Natural killer cell treated with Interleukin-12 subunit alpha and Interleukin-12 subunit beta and Interleukin-15 and Interleukin-18, amount 100 ng/mL, for 72 hours (primary cell): ENCODE results near the gene KEAP1. TPM values are rescaled to one million over a fixed set of nuclear protein-coding genes. Genes with fewer than 3 reads are reported as not detected.

Source experiments
- ATAC-seq, 2 donors: fragments of 150-1000 bp; cut with Tn5 transposase in 1 of 2; sonication (Bioruptor Pico), chemical (Tn5 transposase) in 1 of 2; 2 replicates each; pipeline ENCODE4 v1.10.0; 2021
- DNase-seq: peaks from one replicate; pipeline ENCODE4 v3.0.0; 2022; ENCODE audit warnings: low spot score
- H3K27ac Mint-ChIP-seq, 2 donors: 1 replicate in 1 of 2; 2 replicates in 1 of 2; pipeline ENCODE4 v1.8.0; 2022; ENCODE audit warnings: mixed read lengths in 2 of 2, mild to moderate bottlenecking in 1 of 2, moderate library complexity in 1 of 2
- H3K27me3 Mint-ChIP-seq, 2 donors: 1 replicate in 1 of 2; 2 replicates in 1 of 2; pipeline ENCODE4 v1.8.0; 2022; ENCODE audit warnings: mixed read lengths in 2 of 2
- H3K36me3 Mint-ChIP-seq: one replicate; pipeline ENCODE4 v1.8.0; 2022; ENCODE audit warnings: mixed read lengths
- H3K4me1 Mint-ChIP-seq, 2 donors: 1 replicate in 1 of 2; 2 replicates in 1 of 2; pipeline ENCODE4 v1.8.0; 2022; ENCODE audit warnings: low read depth in 2 of 2, mixed read lengths in 2 of 2, mild to moderate bottlenecking in 1 of 2
- H3K4me3 Mint-ChIP-seq: one replicate; pipeline ENCODE4 v1.8.0; 2022; ENCODE audit warnings: mixed read lengths
- H3K9me3 Mint-ChIP-seq: 2 replicates; pipeline ENCODE4 v1.8.0; 2022; ENCODE audit warnings: mixed read lengths
- total RNA-seq, 2 donors: library from RNA; stranded (reverse); gene quantifications; one replicate each; pipeline ENCODE4 v1.2.3, GENCODE V29; 2022

Gene KEAP1
- total RNA-seq, 2 donors from 2014 or later: 94.0 to 118 TPM

DNA sequence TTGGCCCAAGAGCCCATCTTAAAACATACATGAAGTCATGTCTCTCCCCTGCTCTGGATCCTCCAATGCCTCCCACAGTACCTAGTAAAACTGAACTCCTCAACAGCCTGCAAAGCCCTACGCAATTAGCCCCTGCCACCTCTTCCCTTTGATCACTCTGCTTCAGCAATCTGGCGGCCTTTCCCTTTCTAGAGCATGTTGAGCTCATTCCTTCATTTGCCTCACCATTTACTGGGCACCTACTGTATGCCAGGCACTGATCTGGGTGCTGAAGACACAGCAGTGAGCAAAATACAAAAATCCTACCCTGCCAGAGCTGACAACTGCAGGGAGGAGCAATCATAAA, 2.9 kb downstream of the KEAP1 start:
- no peaks in the 10 kb centered on the region for H3K9me3 Mint-ChIP-seq
- peaks cover 30 to 32% of the 10 kb centered on the region in 2 donors for H3K4me1 Mint-ChIP-seq
- no peaks in the 10 kb centered on the region for H3K27me3 Mint-ChIP-seq
- no peak for ATAC-seq
- H3K27ac Mint-ChIP-seq: peak overlapping the region; percentile 19 to 91
- DNase-seq: no peak
- peaks cover 4% of the 10 kb centered on the region for H3K36me3 Mint-ChIP-seq
- H3K4me3 Mint-ChIP-seq: peak overlapping the region; percentile 82

DNA sequence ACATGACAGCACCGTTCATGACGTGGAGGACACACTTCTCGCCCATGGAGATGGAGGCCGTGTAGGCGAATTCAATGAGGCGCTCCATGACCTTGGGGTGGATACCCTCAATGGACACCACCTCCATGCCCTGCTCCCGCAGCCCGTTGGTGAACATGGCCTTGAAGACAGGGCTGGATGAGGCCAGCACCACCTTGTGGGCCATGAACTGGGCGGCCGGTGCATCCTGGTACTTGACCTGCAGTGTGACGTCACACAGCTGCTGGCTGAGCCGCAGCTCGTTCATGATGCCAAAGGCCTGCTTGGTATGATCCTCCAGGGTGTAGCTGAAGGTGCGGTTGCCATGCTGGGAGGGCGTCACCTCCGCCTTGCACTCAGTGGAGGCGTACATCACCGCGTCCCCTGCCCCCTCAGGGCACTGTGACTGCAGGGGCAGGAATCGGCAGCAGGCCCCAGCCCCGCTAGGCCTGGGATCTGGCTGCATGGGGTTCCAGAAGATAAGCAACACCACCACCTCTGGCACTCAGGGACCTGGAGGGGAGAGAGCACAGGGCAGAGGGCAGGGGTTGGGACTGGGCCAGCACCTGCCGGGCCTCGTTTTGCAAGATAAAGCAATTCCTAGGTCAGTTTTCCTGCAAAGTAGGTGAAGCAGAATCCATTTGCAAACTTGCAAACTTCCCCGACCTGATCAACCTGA, 3.5 kb downstream of the KEAP1 start:
- Mint-ChIP-seq H3K4me1 (peaks cover 29 to 32% of the 10 kb centered on the region in 2 donors), H3K36me3 (peaks cover 4% of the 10 kb centered on the region), H3K9me3 (no peaks in the 10 kb centered on the region), H3K4me3 (peak overlapping the region; percentile 82), H3K27me3 (no peaks in the 10 kb centered on the region), H3K27ac (peak overlapping the region; percentile 83 to 95)
- ATAC-seq (no peak), DNase-seq (no peak)

DNA sequence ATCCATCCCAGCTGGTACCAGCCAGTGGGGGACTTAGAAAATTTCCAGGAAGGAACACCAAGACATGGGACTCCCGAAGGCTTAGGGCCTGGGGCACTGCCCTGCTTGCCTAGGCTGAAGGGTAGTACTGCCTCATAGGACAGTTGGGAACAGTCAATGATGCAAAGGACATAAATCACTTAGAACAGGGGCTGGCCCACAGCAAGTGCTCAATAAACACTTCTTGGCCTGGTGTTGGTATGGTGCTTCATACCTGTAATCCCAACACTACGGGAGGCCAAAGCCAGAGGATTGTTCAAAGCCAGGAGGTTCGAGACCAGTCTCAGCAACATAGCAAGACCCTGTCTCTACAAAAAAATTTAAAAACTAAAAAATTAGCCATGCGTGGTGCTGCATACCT, 5.8 kb downstream of the KEAP1 start:
- Mint-ChIP-seq H3K4me1 (peaks cover 24 to 32% of the 10 kb centered on the region in 2 donors), H3K36me3 (peaks cover 4% of the 10 kb centered on the region), H3K9me3 (no peaks in the 10 kb centered on the region), H3K27ac (peak overlapping the region in 1 of 2 donors; percentile 86), H3K4me3 (no peak overlapping the region), H3K27me3 (no peaks in the 10 kb centered on the region)
- no peak for ATAC-seq
- no peak for DNase-seq

DNA sequence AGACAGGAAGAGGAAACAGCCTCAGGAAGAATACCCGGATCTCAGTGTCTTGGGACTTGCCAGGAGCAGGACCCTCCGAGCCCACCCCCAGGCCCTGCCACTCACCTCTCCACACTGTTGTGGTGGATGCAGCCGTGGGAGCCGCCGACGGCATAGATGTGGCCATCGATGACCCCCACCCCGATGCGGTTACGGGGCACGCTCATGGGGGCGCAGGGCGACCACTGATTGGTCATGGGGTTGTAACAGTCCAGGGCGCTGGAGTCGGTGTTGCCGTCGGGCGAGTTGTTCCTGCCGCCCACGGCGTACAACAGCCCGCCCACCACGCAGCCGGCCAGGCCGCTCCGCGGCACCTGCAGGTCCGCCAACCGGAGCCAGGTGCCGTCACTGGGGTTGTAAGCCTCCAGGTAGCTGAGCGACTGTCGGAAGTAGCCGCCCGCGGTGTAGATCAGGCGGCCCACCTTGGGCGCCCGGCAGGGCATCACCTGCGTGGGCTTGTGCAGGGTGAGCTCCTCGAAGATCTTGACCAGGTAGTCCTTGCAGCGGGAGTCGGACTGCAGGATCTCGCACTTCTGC, 11.6 kb downstream of the KEAP1 start:
- H3K27ac Mint-ChIP-seq: no peak overlapping the region
- DNase-seq (no peak), ATAC-seq (peak in 1 of 2 donors; percentile 17)
- peaks cover 4 to 7% of the 10 kb centered on the region in 2 donors for H3K4me1 Mint-ChIP-seq
- no peaks in the 10 kb centered on the region for H3K9me3 Mint-ChIP-seq
- no peak overlapping the region for H3K4me3 Mint-ChIP-seq
- H3K27me3 Mint-ChIP-seq: no peaks in the 10 kb centered on the region
- no peaks in the 10 kb centered on the region for H3K36me3 Mint-ChIP-seq

DNA sequence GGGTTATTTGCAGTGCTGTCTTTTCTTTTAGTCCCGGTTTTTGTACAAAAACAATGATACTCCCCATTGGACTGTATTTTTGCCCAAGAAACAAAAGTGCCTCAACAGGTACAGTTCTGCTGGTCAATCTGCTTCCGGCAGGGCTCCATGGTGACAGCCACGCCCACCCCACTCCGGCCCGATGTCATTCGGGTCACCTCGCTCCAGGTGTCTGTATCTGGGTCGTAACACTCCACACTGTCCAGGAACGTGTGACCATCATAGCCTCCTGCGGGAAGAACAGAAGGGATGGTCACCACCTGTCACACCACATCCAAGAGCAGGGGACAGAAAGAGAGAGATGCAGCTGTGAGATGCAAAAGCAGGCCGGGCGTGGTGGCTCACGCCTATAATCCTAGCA, 16.6 kb downstream of the KEAP1 start:
- Mint-ChIP-seq H3K36me3 (no peaks in the 10 kb centered on the region), H3K27me3 (no peaks in the 10 kb centered on the region), H3K27ac (no peak overlapping the region), H3K4me1 (peaks cover 3 to 4% of the 10 kb centered on the region in 2 donors), H3K4me3 (no peak overlapping the region), H3K9me3 (no peaks in the 10 kb centered on the region)
- no peak for DNase-seq
- no peak for ATAC-seq

DNA sequence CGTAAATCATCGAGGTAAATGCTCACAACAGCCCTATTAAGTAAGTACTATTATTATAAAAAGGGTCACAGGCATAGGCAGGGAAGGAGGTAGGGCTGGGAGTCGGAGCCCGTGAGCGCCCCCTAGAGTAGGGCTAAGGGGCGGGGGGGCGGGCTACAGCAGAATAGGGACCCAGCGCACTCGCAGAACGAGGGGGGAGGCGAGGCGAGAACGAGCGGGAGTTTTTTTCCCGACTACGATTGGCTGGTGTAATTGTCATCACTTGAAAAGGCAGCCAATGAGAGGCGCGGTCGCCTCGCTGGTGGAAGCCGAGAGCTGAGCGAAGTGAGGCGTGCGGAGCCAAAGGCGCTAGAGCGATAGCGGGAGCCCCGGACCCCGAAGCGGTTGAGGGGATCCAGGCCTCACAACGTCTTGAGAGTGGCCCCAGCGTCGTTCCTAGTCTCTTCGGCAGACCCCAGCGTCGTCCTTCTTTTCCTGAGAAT, 24.2 kb downstream of the KEAP1 start:
- peak overlapping the region; percentile 35 to 85 for H3K27ac Mint-ChIP-seq
- ATAC-seq: peak; percentile 98

DNA sequence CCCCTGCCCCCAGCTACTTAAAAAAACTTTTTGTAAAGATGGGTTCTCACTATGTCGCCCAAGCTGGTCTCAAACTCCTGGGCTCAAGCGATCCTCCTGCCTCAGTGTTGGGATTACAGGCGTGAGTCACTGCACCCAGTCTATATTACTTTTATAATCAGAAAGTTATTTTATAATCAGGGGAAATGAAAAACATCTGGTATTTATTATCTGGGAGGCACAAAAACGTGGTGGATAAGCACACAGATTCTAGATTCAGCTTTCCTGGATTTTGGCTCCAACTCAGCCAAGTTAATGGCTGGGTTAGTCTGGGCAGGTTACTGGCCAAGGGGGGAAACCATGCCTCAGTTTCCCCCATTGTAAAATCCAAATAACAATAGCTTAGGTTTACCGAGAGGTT, 24.7 kb downstream of the KEAP1 start:
- peak overlapping the region; percentile 77 for H3K4me3 Mint-ChIP-seq
- H3K27ac Mint-ChIP-seq: no peak overlapping the region
- H3K36me3 Mint-ChIP-seq: no peaks in the 10 kb centered on the region
- peaks cover 8 to 10% of the 10 kb centered on the region in 2 donors for H3K4me1 Mint-ChIP-seq
- ATAC-seq: no peak
- no peaks in the 10 kb centered on the region for H3K9me3 Mint-ChIP-seq
- no peaks in the 10 kb centered on the region for H3K27me3 Mint-ChIP-seq
- no peak for DNase-seq

More for the DNA sequence above, 24.2 kb downstream of the KEAP1 start:
- DNase-seq: peak; percentile 89
- peaks cover 8 to 10% of the 10 kb centered on the region in 2 donors for H3K4me1 Mint-ChIP-seq
- H3K9me3 Mint-ChIP-seq: no peaks in the 10 kb centered on the region
- no peaks in the 10 kb centered on the region for H3K36me3 Mint-ChIP-seq
- H3K4me3 Mint-ChIP-seq: peak overlapping the region; percentile 77
- H3K27me3 Mint-ChIP-seq: no peaks in the 10 kb centered on the region

DNA sequence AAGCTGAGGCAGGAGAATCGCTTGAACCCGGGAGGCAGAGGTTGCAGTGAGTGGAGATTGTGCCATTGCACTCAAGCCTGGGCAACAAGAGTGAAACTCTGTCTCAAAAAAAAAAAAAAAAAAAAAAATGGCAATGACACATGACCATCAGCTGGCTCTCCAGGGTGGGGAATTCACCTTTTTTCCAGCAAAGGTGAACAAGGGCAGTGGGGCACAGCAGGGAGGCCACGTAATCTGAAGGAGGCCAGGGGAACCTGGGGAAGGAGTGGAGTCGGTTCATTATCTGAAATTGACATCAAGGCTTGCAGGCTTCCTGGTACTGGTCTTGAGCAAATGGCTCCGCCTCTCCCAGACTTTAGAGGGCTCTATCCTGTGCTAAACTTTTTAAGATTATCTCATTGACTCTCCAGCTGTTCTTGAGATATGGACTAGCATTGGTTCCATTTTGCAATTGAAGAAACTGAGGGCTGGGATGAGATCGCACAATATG, 28.1 kb downstream of the KEAP1 start:
- Mint-ChIP-seq H3K36me3 (no peaks in the 10 kb centered on the region), H3K4me3 (no peak overlapping the region), H3K27ac (no peak overlapping the region), H3K9me3 (no peaks in the 10 kb centered on the region), H3K4me1 (peaks cover 8 to 10% of the 10 kb centered on the region in 2 donors), H3K27me3 (no peaks in the 10 kb centered on the region)
- ATAC-seq: no peak
- no peak for DNase-seq

DNA sequence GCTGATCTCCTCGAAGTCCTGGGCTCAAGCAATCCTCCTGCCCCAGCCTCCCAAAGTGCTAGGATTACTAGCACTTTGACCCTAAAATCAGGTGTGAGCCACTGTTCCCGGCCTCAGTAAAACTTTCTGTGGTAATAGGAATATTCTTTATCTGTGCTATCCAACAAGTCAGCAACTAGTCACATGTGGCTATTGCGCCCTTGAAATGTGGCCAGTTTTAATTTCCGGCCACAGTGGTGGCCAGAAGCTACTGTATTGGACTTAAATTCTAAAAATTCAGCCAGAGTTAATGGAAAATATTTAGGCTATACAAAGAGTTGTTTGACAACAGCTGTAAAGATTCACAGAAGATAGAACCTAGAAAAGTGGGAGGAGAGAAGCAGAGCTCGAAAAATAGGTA, 30.0 kb downstream of the KEAP1 start:
- ATAC-seq (no peak), DNase-seq (no peak)
- H3K9me3 Mint-ChIP-seq: no peaks in the 10 kb centered on the region
- H3K27me3 Mint-ChIP-seq: no peaks in the 10 kb centered on the region
- H3K36me3 Mint-ChIP-seq: no peaks in the 10 kb centered on the region
- H3K27ac Mint-ChIP-seq: no peak overlapping the region
- H3K4me1 Mint-ChIP-seq: no peaks in the 10 kb centered on the region
- H3K4me3 Mint-ChIP-seq: no peak overlapping the region

DNA sequence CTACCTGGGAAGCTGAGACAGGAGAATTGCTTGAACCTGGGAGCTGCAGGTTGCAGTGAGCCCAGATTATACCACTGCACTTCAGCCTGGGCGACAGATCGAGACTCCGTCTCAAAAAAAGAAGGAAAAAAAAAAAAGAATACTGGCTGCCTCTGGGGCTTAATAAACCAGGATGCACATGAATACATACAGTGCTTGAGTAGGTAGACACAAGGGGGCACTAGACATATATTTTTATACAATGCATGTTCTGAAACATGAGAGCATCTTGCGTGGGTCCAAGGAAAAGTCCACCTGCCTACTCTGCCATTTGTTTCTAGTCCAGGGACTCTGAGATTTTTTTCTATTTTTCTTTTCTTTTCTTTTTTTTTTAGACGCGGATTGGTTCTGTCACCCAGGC, 31.2 kb downstream of the KEAP1 start:
- H3K9me3 Mint-ChIP-seq: no peaks in the 10 kb centered on the region
- no peak overlapping the region for H3K27ac Mint-ChIP-seq
- no peak for ATAC-seq
- no peak overlapping the region for H3K4me3 Mint-ChIP-seq
- H3K4me1 Mint-ChIP-seq: peaks cover 0 to under 1% of the 10 kb centered on the region in 2 donors
- peaks cover 1% of the 10 kb centered on the region for H3K36me3 Mint-ChIP-seq
- H3K27me3 Mint-ChIP-seq: no peaks in the 10 kb centered on the region
- DNase-seq: no peak

DNA sequence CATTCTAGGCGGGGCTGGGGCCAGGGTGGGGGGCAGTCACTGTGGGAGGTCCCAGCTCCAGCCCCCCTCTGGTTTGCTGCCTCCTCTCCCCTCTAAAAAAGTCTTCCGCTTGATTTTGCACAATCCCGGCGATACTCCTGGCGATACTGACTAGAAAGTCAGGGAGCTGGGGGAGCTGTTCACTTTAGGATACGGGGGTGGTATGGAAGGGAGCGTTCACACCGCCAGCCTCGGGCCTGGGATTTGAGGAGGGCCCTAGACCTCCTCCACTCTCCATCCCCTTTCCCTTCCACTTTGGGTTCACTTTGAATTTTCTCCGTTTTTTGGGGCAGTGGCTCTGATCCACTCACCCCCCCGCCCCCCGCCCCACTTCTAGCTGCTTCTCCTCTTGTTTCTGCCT, 35.0 kb downstream of the KEAP1 start:
- Mint-ChIP-seq H3K27ac (no peak overlapping the region), H3K9me3 (no peaks in the 10 kb centered on the region), H3K27me3 (no peaks in the 10 kb centered on the region), H3K36me3 (peaks cover 4% of the 10 kb centered on the region), H3K4me3 (no peak overlapping the region), H3K4me1 (peaks cover 0 to 2% of the 10 kb centered on the region in 2 donors)
- ATAC-seq (no peak), DNase-seq (no peak)

DNA sequence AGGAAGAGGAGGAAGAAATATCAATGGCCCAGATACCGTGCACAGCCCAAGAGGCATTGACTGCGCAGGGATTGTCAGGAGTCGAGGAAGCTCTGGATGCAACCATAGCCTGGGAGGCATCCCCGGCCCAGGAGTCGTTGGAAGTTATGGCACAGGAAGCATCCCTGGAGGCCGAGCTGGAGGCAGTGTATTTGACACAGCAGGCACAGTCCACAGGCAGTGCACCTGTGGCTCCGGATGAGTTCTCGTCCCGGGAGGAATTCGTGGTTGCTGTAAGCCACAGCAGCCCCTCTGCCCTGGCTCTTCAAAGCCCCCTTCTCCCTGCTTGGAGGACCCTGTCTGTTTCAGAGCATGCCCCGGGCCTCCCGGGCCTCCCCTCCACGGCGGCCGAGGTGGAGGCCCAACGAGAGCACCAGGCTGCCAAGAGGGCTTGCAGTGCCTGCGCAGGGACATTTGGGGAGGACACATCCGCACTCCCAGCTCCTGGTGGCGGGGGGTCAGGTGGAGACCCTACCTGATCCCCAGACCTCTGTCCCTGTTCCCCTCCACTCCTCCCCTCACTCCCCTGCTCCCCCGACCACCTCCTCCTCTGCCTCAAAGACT, 36.0 kb downstream of the KEAP1 start:
- Mint-ChIP-seq H3K4me3 (no peak overlapping the region), H3K27ac (no peak overlapping the region), H3K36me3 (peaks cover 4% of the 10 kb centered on the region), H3K9me3 (no peaks in the 10 kb centered on the region), H3K27me3 (no peaks in the 10 kb centered on the region), H3K4me1 (peaks cover 0 to 7% of the 10 kb centered on the region in 2 donors)
- DNase-seq (no peak), ATAC-seq (no peak)

DNA sequence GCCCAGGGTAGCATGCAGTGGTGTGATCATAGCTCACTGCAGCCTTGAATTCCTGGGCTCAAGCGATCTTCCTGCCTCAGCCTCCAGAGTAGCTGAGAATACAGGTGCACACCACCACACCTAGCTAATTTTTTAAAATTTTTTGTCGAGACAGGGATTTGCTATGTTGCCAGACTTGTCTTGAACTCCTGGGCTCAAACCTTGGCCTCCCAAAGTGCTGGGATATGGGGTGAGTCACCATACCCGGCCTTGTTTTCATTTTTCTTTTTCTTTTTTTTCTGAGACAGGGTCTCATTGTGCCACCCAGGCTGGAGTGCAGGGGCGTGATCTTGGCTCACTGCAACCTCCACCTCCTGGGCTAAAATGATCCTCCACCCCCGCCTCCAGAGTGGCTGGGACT, 38.7 kb downstream of the KEAP1 start:
- ATAC-seq: no peak
- H3K9me3 Mint-ChIP-seq: no peaks in the 10 kb centered on the region
- peaks cover 0 to 10% of the 10 kb centered on the region in 2 donors for H3K4me1 Mint-ChIP-seq
- DNase-seq: no peak
- H3K36me3 Mint-ChIP-seq: peaks cover 4% of the 10 kb centered on the region
- no peak overlapping the region for H3K27ac Mint-ChIP-seq
- no peaks in the 10 kb centered on the region for H3K27me3 Mint-ChIP-seq
- H3K4me3 Mint-ChIP-seq: no peak overlapping the region

DNA sequence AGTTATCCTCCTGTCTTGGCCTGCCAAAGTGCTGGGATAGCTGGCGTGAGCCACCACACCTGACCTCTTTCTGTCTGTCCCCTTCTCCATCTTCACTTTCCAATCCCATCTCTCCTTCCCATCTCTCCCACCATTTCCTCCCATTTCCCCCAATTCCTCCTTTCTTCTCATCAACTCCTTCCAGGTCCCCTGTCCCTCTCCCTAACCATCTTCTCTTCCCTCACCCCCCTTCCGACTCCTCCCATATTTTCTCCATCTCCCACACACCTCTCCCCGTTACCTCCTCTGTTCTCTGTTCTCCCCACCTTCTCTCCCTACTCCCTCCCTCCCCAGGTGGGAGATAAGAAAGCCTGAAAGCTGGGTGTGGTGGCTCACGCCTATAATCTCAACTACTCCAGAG, 40.6 kb downstream of the KEAP1 start:
- DNase-seq: no peak
- H3K9me3 Mint-ChIP-seq: no peaks in the 10 kb centered on the region
- H3K36me3 Mint-ChIP-seq: peaks cover 4% of the 10 kb centered on the region
- H3K27ac Mint-ChIP-seq: no peak overlapping the region
- H3K4me1 Mint-ChIP-seq: peaks cover 0 to 10% of the 10 kb centered on the region in 2 donors
- ATAC-seq: no peak
- no peaks in the 10 kb centered on the region for H3K27me3 Mint-ChIP-seq
- H3K4me3 Mint-ChIP-seq: peak overlapping the region; percentile 11
